ENCODE measurements around the gene PXMP4.

Gene PXMP4

DNA sequence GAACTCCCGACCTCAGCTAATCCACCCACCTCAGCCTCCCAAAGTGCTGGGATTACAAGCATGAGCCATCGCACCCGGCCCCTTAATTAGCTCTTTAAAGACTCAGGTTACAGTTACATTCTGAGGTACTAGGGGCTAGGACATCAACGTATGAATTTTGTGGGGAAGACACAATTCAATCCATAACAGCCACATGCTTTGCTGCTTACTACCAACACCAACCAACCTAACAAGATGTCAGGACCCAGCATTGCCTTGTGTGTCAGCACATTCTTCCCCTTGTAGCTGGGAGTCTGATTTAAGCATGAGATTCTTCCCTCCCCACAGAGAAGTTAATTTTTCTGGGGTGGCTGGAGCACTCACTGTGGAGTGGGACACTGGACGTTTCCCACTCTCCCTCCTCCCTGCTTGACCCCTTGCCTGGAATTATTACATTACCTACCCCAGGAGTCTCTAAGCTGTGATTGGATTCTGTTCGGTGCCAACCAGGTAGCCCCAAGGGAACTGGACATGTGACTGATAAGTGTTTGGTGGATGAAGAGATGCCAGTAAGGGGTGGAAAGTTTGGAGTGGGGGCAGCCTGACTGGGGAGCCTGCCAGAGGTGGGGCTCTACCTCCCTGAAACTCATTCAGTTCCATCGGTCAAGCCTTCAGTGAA, 5.6 kb upstream of the PXMP4 start:
- Histone ChIP-seq H3K27me3 (replicated peaks) (no peaks in the 10 kb centered on the region), H3K4me3 (ENCODE audit: low read depth, low read length) (no peak overlapping the region), H3K27ac (no peak overlapping the region), H3K36me3 (replicated peaks) (no peaks in the 10 kb centered on the region)
- TF ChIP-seq, protein P1, sequence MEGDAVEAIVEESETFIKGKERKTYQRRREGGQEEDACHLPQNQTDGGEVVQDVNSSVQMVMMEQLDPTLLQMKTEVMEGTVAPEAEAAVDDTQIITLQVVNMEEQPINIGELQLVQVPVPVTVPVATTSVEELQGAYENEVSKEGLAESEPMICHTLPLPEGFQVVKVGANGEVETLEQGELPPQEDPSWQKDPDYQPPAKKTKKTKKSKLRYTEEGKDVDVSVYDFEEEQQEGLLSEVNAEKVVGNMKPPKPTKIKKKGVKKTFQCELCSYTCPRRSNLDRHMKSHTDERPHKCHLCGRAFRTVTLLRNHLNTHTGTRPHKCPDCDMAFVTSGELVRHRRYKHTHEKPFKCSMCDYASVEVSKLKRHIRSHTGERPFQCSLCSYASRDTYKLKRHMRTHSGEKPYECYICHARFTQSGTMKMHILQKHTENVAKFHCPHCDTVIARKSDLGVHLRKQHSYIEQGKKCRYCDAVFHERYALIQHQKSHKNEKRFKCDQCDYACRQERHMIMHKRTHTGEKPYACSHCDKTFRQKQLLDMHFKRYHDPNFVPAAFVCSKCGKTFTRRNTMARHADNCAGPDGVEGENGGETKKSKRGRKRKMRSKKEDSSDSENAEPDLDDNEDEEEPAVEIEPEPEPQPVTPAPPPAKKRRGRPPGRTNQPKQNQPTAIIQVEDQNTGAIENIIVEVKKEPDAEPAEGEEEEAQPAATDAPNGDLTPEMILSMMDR (IDR thresholded peaks at IDR 0.05; ENCODE audit: low read depth, low read length, missing control alignments) = no peak
- DNase-seq = no peak
- in situ Hi-C loops (cut with HindIII; ENCODE audit: low pct_ligation_motif_present, low sequenced_read_pairs) = no loop called here

- in situ Hi-C loops (cut with HindIII; ENCODE audit: low pct_ligation_motif_present, low sequenced_read_pairs) = no loop called here
- Histone ChIP-seq H3K27me3 (replicated peaks) (no peaks in the 10 kb centered on the region), H3K27ac (no peak overlapping the region), H3K4me3 (ENCODE audit: low read depth, low read length) (no peak overlapping the region), H3K36me3 (replicated peaks) (no peaks in the 10 kb centered on the region)
- TF ChIP-seq, protein P1 (IDR thresholded peaks at IDR 0.05; ENCODE audit: low read depth, low read length, missing control alignments) = no peak
- DNase-seq = no peak
Measured at GRCh38 chr20:33724439-33725094, 4.5 kb upstream of the PXMP4 start.

GRCh38 chr20:33721391-33722140, 1.5 kb upstream of the PXMP4 start:
- H3K27me3 ChIP-seq (replicated peaks) = no peaks in the 10 kb centered on the region
- no peak overlapping the region for H3K27ac ChIP-seq
- TF ChIP-seq, protein P1 (IDR thresholded peaks at IDR 0.05; ENCODE audit: low read depth, low read length, missing control alignments) = no peak
- no peak overlapping the region for H3K4me3 ChIP-seq (ENCODE audit: low read depth, low read length)
- no peaks in the 10 kb centered on the region for H3K36me3 ChIP-seq (replicated peaks)
- no peak for DNase-seq
- in situ Hi-C loops (cut with HindIII; ENCODE audit: low pct_ligation_motif_present, low sequenced_read_pairs) = no loop called here

DNA sequence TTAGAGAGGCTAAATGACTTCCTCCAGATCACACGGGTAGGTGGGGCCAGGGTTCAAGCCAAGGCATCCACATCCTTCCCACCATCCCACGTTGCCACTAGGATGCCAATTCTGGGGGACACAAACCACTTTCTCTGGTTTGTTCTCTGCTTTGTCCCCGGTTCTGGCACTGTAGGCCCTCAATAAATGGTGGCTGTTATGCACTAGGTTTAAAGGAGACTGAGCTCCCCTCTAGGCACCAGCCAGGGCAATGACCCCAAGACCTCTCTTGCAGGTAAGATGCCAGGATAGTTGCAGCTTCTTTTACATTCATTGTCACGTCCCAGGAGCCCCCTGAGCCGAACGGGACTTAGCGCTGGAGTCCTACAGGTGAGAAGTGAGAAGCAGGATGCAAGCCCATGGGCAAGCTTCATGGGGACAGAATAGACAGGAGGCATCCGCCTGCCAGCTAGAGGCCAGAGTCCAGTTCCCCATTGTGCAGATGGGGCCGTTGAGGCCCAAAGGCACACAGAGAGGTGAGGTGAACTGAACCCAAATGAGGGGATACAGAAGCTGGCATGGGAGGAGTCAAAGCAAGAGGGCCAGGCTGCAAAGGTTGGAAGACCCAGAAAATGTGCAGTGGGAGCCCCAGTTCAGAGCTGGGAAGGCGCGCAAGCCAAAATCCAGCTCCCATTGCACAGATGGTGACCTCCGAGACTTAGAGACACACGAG, 677 bp downstream of the PXMP4 start:
- H3K27ac ChIP-seq = no peak overlapping the region
- TF ChIP-seq, protein P1 (IDR thresholded peaks at IDR 0.05; ENCODE audit: low read depth, low read length, missing control alignments) = no peak
- H3K27me3 ChIP-seq (replicated peaks) = no peaks in the 10 kb centered on the region
- no peaks in the 10 kb centered on the region for H3K36me3 ChIP-seq (replicated peaks)
- in situ Hi-C loops (cut with HindIII; ENCODE audit: low pct_ligation_motif_present, low sequenced_read_pairs) = no loop called here
- no peak for DNase-seq
- peak overlapping the region; percentile 94 for H3K4me3 ChIP-seq (ENCODE audit: low read depth, low read length)

- in situ Hi-C loops (cut with HindIII; ENCODE audit: low pct_ligation_motif_present, low sequenced_read_pairs) = no loop called here
- DNase-seq = no peak
Measured at GRCh38 chr20:33716498-33716897, 3.6 kb downstream of the PXMP4 start.

More at GRCh38 chr20:33716498-33716897, 3.6 kb downstream of the PXMP4 start:
- H3K27me3 ChIP-seq (replicated peaks) = no peaks in the 10 kb centered on the region
- no peak overlapping the region for H3K4me3 ChIP-seq (ENCODE audit: low read depth, low read length)
- H3K36me3 ChIP-seq (replicated peaks) = no peaks in the 10 kb centered on the region
- TF ChIP-seq, protein P1 (IDR thresholded peaks at IDR 0.05; ENCODE audit: low read depth, low read length, missing control alignments) = no peak
- H3K27ac ChIP-seq = no peak overlapping the region
